NCI-H1417 (cell line): ENCODE results near the gene ACVR1B.

Source experiments
- DNase-seq, 3 experiments: peaks; one replicate each; lab custom pipeline; 2025; lab: John Stamatoyannopoulos, UW

Gene ACVR1B

DNA sequence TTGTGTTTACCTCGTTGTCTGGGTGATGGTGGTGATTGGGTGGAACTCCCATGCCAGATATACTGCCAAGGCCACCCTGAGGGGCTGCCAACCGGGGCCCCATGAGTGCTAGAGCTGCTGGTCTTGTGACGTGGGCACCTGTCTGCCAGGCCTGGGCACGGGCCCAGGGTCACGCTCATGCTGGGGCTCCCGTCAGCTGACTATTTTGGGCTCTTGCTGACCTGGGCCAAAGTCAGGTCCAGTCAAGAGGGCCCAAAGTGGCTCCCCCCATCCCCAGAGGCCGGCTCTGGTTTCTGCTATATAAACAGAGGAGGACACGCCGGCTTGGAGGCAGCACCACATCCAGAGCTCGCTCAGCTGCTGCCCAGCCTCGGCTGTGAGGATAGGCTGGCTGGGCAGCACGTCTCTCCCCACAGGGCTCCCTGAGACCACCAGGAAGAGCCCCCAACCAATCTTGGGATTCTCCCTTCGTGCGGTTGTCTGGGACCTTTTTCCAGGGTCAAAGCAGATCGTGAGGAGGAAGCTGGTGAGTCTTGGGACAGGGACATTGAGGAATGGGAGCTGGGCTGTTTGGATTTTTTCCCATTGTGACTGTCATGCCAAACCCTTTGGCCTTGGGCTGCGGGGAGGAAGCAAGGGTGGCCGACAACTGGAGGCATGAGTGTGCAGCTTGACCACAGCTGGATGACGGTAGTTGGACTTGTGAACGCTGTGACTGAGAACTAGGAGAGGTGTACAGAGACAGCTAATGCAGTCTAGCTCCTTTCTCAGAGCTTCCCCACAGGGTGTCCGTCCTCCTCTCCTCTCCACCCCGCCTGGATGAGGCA lies 92.1 kb downstream of the ACVR1B start:
- no peak for DNase-seq

- DNase-seq: no peak
Observed at GRCh38 chr12:52044292-52044983, 92.9 kb downstream of the ACVR1B start.

DNA sequence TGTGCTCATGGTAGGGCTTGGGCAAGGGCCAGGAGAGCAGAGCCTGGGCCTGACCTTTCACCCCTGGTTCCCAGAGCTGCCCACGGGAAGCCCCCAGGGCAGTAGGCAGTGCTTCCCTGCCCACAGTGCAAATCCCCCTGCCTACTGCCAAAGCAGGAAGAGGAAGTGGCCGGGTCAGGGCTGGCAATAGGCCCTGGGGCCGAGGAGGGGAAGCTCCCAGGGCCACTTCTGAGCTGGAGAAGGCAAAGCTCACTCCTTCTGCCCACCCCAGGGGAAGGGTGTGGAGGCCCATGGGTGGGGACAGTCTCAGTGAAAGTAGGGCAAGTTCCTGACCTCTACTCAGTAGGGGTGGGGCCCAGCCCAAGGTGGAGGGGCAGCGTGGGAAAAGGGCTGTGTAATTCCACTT lies 94.3 kb downstream of the ACVR1B start:
- no peak for DNase-seq
